KMS-11 (cell line): ENCODE results near the gene BMPR1A.

Experiments used
- H2AFZ ChIP-seq: fragments of 200-600 bp; sonication (generic); 2 replicates; pipeline ENCODE4 v1.6.1; 2016; ENCODE audit warnings: antibody characterized with exemption, mixed run types, low read depth
- H3K27ac ChIP-seq: fragments of 200-600 bp; sonication (generic); 2 replicates; pipeline ENCODE4 v1.6.1; 2016; ENCODE audit warnings: mild to moderate bottlenecking, mixed run types
- H3K27me3 ChIP-seq: fragments of 200-600 bp; sonication (generic); 2 replicates; pipeline ENCODE4 v1.6.1; 2017; ENCODE audit warnings: mild to moderate bottlenecking, low read depth, mixed run types, moderate library complexity; ENCODE audit not compliant: insufficient read depth
- H3K36me3 ChIP-seq: fragments of 200-600 bp; sonication (generic); 2 replicates; pipeline ENCODE4 v1.6.1; 2017; ENCODE audit warnings: mild to moderate bottlenecking, mixed run types; ENCODE audit not compliant: insufficient read depth
- H3K4me1 ChIP-seq: fragments of 200-600 bp; sonication (generic); 2 replicates; pipeline ENCODE4 v1.6.1; 2016; ENCODE audit warnings: mild to moderate bottlenecking, low read depth, mixed run types; ENCODE audit not compliant: poor library complexity, severe bottlenecking
- H3K4me2 ChIP-seq: fragments of 200-600 bp; sonication (generic); 2 replicates; pipeline ENCODE4 v1.7.0; 2016; ENCODE audit warnings: mild to moderate bottlenecking, mixed run types
- H3K4me3 ChIP-seq: fragments of 200-600 bp; sonication (generic); IDR thresholded peaks from 2 replicates; pipeline ENCODE4 v1.6.1; 2017; ENCODE audit warnings: low read depth, low read length, mixed read lengths; ENCODE audit not compliant: insufficient read depth
- H3K79me2 ChIP-seq: fragments of 200-600 bp; sonication (generic); 2 replicates; pipeline ENCODE4 v1.6.1; 2016; ENCODE audit warnings: low read depth, mixed run types; ENCODE audit not compliant: insufficient read depth
- H3K9ac ChIP-seq: fragments of 200-600 bp; sonication (generic); 2 replicates; pipeline ENCODE4 v1.6.1; 2016; ENCODE audit warnings: mild to moderate bottlenecking, mixed run types
- H4K20me1 ChIP-seq: fragments of 200-600 bp; sonication (generic); 2 replicates; pipeline ENCODE4 v1.6.1; 2016; ENCODE audit warnings: mild to moderate bottlenecking, mixed run types; ENCODE audit not compliant: insufficient read depth
- CTCF ChIP-seq: fragments of 200-600 bp; sonication (generic); conservative IDR thresholded peaks from 2 replicates; pipeline ENCODE4 v1.6.1; 2017; ENCODE audit warnings: low read depth, mild to moderate bottlenecking, antibody characterized with exemption, low read length, moderate library complexity, mixed read lengths

BMPR1A gene

GRCh38 chr10:86813982-86814381 lies 57.6 kb downstream of the BMPR1A start:
- no peak for TF ChIP-seq CTCF
- Histone ChIP-seq H3K4me3 (no peak overlapping the region), H3K27ac (no peak overlapping the region), H3K4me2 (no peak overlapping the region), H3K9ac (no peak overlapping the region), H4K20me1 (no peaks in the 10 kb centered on the region), H3K4me1 (no peaks in the 10 kb centered on the region), H3K27me3 (no peaks in the 10 kb centered on the region), H2AFZ (no peak overlapping the region), H3K79me2 (no peaks in the 10 kb centered on the region), H3K36me3 (no peaks in the 10 kb centered on the region)

DNA sequence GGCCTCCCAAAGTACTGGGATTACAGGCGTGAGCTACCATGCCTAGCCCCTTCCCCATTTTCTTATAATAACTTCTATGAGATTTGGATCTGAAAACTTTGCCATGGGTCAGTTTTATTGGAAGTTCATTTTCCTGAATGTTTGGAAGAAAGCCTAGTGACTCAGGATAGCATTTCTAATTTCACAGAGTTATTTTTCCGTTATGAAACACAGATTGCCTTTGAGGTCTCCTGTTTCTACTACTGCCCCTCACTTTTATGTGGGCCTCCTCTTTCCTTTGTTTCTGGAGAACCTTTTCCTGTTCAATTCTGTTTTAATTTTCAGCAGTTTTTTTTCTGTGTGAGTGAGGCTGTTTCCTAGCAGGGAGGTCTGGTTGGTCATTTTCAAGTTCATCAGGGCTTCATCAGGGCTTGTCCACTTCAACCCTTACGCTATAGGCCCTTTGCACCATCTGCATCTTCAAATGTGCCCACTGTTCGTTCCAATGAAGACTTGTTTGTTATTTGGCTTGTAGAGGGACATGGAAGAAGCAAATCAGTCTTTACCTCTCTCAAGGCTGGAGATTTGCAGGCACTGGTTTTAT lies 58.7 kb downstream of the BMPR1A start:
- Histone ChIP-seq H3K79me2 (no peaks in the 10 kb centered on the region), H3K27ac (no peak overlapping the region), H4K20me1 (no peaks in the 10 kb centered on the region), H3K9ac (no peak overlapping the region), H3K36me3 (no peaks in the 10 kb centered on the region), H3K4me1 (no peaks in the 10 kb centered on the region), H3K4me2 (no peak overlapping the region), H3K27me3 (no peaks in the 10 kb centered on the region), H3K4me3 (no peak overlapping the region), H2AFZ (no peak overlapping the region)
- TF ChIP-seq CTCF, result no peak

GRCh38 chr10:86815640-86816039 lies 59.2 kb downstream of the BMPR1A start:
- no peak overlapping the region for H2AFZ ChIP-seq
- no peak overlapping the region for H3K9ac ChIP-seq
- H3K36me3 ChIP-seq, result no peaks in the 10 kb centered on the region
- no peak for TF ChIP-seq CTCF
- no peaks in the 10 kb centered on the region for H4K20me1 ChIP-seq
- no peaks in the 10 kb centered on the region for H3K4me1 ChIP-seq
- no peak overlapping the region for H3K4me3 ChIP-seq
- no peaks in the 10 kb centered on the region for H3K79me2 ChIP-seq
- no peaks in the 10 kb centered on the region for H3K27me3 ChIP-seq
- H3K4me2 ChIP-seq, result no peak overlapping the region
- no peak overlapping the region for H3K27ac ChIP-seq

DNA sequence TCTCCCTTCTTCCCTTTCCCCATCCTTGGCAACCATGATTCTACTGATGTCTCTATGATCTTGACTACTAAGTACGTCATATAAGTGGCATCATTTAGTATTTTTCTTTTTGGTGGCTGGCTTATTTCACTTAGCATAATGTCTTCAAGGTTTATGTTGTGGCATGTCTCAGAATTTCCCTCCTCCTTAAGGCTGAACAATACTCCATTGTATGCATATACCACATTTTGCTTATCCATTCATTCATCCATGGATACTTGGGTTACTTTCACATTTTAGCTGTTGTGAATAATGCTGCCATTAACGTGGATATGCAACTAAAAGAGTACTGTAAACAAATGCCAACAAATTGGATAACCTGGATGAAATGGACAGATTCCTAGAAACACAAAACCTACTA lies 60.8 kb downstream of the BMPR1A start:
- H2AFZ ChIP-seq, result no peak overlapping the region
- H3K36me3 ChIP-seq, result no peaks in the 10 kb centered on the region
- no peaks in the 10 kb centered on the region for H4K20me1 ChIP-seq
- H3K27me3 ChIP-seq, result no peaks in the 10 kb centered on the region
- TF ChIP-seq CTCF, result no peak
- no peak overlapping the region for H3K4me3 ChIP-seq
- H3K9ac ChIP-seq, result no peak overlapping the region
- no peak overlapping the region for H3K4me2 ChIP-seq
- H3K4me1 ChIP-seq, result no peaks in the 10 kb centered on the region
- H3K27ac ChIP-seq, result no peak overlapping the region
- no peaks in the 10 kb centered on the region for H3K79me2 ChIP-seq
